OCI-LY1 (cell line): Measurements from ENCODE around the gene RALB.
A peak's percentile ranks its signal among the peaks of the same experiment; 100 is the strongest.

Source experiments
- H2AFZ ChIP-seq: fragments of 200-600 bp; sonication (generic), shearing (Covaris generic); 2 replicates; pipeline ENCODE4 v1.6.0; 2014; ENCODE audit warnings: antibody characterized with exemption, mild to moderate bottlenecking, low read length
- H3F3A ChIP-seq: fragments of 200-600 bp; sonication (generic), shearing (Covaris generic); 2 replicates; pipeline ENCODE4 v1.6.0; 2014; ENCODE audit warnings: mild to moderate bottlenecking, antibody characterized with exemption, low read length, moderate library complexity; ENCODE audit not compliant: insufficient read depth
- H3K27ac ChIP-seq: fragments of 200-600 bp; sonication (generic); 2 replicates; pipeline ENCODE4 v1.5.1; 2014; ENCODE audit warnings: low read length, mixed run types, mild to moderate bottlenecking, low read depth; ENCODE audit not compliant: poor library complexity, severe bottlenecking
- H3K27me3 ChIP-seq: fragments of 200-600 bp; sonication (generic); 2 replicates; pipeline ENCODE4 v1.6.0; 2014; ENCODE audit warnings: antibody characterized with exemption, mild to moderate bottlenecking, low read length, moderate library complexity; ENCODE audit not compliant: insufficient read depth
- H3K36me3 ChIP-seq: fragments of 200-600 bp; sonication (generic); 2 replicates; pipeline ENCODE4 v1.6.1; 2014; ENCODE audit warnings: mild to moderate bottlenecking, antibody characterized with exemption, low read length, moderate library complexity, mixed read lengths; ENCODE audit not compliant: insufficient read depth
- H3K4me1 ChIP-seq: fragments of 200-600 bp; sonication (generic); 2 replicates; pipeline ENCODE4 v1.5.1; 2014; ENCODE audit warnings: mild to moderate bottlenecking, low read length, moderate library complexity; ENCODE audit not compliant: insufficient read depth, severe bottlenecking
- H3K4me2 ChIP-seq: fragments of 200-600 bp; sonication (generic), shearing (Covaris generic); 2 replicates; pipeline ENCODE4 v1.6.1; 2014; ENCODE audit warnings: low read length
- H3K4me3 ChIP-seq: fragments of 200-600 bp; sonication (generic); 2 replicates; pipeline ENCODE4 v1.5.1; 2014; ENCODE audit warnings: low read length, low read depth, mild to moderate bottlenecking, mixed read lengths; ENCODE audit not compliant: poor library complexity, severe bottlenecking
- H3K79me2 ChIP-seq: fragments of 200-600 bp; shearing (Covaris generic); 2 replicates; pipeline ENCODE4 v1.6.1; 2016; ENCODE audit warnings: mixed run types, low read length, mixed read lengths; ENCODE audit not compliant: insufficient read depth
- H3K9ac ChIP-seq: fragments of 200-600 bp; sonication (generic), shearing (Covaris generic); 2 replicates; pipeline ENCODE4 v1.6.1; 2014; ENCODE audit warnings: mild to moderate bottlenecking, low read length, mixed read lengths
- H3K9me2 ChIP-seq: fragments of 200-600 bp; sonication (generic), shearing (Covaris generic); 2 replicates; pipeline ENCODE4 v1.6.1; 2014; ENCODE audit warnings: low read depth, mild to moderate bottlenecking, low read length, mixed read lengths
- H3K9me3 ChIP-seq: fragments of 200-600 bp; shearing (Covaris generic); 2 replicates; pipeline ENCODE4 v1.6.1; 2014; ENCODE audit warnings: low read length, mixed read lengths
- H4K20me1 ChIP-seq: fragments of 200-600 bp; sonication (generic), shearing (Covaris generic); 2 replicates; pipeline ENCODE4 v1.6.0; 2016; ENCODE audit warnings: mild to moderate bottlenecking, low read length; ENCODE audit not compliant: insufficient read depth
- EZH2 ChIP-seq: fragments of 200-600 bp; sonication (generic), shearing (Covaris generic); IDR thresholded peaks from 2 replicates; pipeline ENCODE4 v1.8.0; 2017; ENCODE audit warnings: borderline replicate concordance, mixed run types, mild to moderate bottlenecking, antibody characterized with exemption, low read length, moderate library complexity, mixed read lengths
- TF ChIP-seq, protein P1 (sequence below): fragments of 200-600 bp; sonication (generic), shearing (Covaris generic); IDR thresholded peaks from 2 replicates; pipeline ENCODE4 v1.5.1; 2017; ENCODE audit warnings: mild to moderate bottlenecking, antibody characterized with exemption, low read length, moderate library complexity, mixed read lengths

Gene RALB

DNA sequence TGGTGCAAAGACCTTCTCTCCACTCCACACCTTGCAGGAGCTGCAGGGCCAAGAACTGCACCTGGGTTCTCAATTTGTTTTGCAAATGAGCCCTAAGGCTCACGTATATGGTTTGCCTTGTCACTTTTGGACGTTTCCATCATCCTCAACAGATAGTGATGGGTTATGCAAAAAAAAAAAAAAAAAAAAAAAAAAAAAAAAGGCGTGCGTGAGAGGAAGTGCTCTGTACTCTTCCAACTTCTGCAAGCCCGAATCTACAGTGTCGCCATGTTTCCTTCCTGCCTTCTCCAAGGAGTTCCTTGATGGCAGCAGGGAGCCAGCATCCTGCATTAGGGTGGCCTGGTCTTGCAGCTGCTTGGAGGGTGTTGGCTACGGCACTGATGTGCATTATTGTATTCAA is 89.3 kb downstream of the RALB start:
- Histone ChIP-seq H3K4me1 (peaks cover 21% of the 10 kb centered on the region), H3K9me2 (no peaks in the 10 kb centered on the region), H3F3A (no peaks in the 10 kb centered on the region), H3K79me2 (no peaks in the 10 kb centered on the region), H3K9ac (no peak overlapping the region), H3K4me3 (no peak overlapping the region), H2AFZ (no peak overlapping the region), H3K4me2 (no peak overlapping the region; the same call in 1 of the 2 replicates), H4K20me1 (no peaks in the 10 kb centered on the region), H3K9me3 (no peaks in the 10 kb centered on the region), H3K27ac (no peak overlapping the region), H3K27me3 (0 out of 2 replicates have a peak, but pooled peaks cover 6% of the 10 kb centered on the region), H3K36me3 (no peaks in the 10 kb centered on the region)
- TF ChIP-seq, protein P1, sequence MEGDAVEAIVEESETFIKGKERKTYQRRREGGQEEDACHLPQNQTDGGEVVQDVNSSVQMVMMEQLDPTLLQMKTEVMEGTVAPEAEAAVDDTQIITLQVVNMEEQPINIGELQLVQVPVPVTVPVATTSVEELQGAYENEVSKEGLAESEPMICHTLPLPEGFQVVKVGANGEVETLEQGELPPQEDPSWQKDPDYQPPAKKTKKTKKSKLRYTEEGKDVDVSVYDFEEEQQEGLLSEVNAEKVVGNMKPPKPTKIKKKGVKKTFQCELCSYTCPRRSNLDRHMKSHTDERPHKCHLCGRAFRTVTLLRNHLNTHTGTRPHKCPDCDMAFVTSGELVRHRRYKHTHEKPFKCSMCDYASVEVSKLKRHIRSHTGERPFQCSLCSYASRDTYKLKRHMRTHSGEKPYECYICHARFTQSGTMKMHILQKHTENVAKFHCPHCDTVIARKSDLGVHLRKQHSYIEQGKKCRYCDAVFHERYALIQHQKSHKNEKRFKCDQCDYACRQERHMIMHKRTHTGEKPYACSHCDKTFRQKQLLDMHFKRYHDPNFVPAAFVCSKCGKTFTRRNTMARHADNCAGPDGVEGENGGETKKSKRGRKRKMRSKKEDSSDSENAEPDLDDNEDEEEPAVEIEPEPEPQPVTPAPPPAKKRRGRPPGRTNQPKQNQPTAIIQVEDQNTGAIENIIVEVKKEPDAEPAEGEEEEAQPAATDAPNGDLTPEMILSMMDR = no peak
- TF ChIP-seq EZH2 = no peak

DNA sequence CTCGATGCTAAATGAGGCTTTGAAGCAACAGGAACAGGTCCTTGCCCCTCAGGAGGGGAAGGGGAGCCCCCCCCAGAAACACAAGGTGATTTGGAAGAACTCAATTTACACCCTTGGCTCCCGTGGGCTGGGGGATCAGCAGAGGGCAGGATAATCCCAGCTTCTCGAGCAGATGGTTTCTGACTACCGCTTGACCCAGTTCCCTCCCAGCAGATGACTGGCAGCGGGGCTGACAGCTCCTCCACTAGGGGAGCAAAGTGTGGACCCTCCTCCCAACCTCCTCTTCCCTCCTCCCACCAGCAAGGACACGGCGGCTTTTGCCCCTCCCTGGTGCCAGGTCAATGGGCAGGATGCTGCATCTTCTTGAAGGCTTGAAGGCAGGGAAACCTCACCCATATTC is 89.8 kb downstream of the RALB start:
- H2AFZ ChIP-seq = no peak overlapping the region
- no peaks in the 10 kb centered on the region for H3K79me2 ChIP-seq
- H4K20me1 ChIP-seq = no peaks in the 10 kb centered on the region
- H3K36me3 ChIP-seq = no peaks in the 10 kb centered on the region
- H3F3A ChIP-seq = no peaks in the 10 kb centered on the region
- H3K27ac ChIP-seq = no peak overlapping the region
- H3K9ac ChIP-seq = no peak overlapping the region
- H3K4me2 ChIP-seq = no peak overlapping the region; the same call in 1 of the 2 replicates
- TF ChIP-seq EZH2 = no peak
- no peak overlapping the region for H3K4me3 ChIP-seq
- peaks cover 21% of the 10 kb centered on the region for H3K4me1 ChIP-seq
- H3K27me3 ChIP-seq = 0 out of 2 replicates have a peak, but pooled peaks cover 7% of the 10 kb centered on the region
- no peaks in the 10 kb centered on the region for H3K9me3 ChIP-seq
- no peaks in the 10 kb centered on the region for H3K9me2 ChIP-seq

DNA sequence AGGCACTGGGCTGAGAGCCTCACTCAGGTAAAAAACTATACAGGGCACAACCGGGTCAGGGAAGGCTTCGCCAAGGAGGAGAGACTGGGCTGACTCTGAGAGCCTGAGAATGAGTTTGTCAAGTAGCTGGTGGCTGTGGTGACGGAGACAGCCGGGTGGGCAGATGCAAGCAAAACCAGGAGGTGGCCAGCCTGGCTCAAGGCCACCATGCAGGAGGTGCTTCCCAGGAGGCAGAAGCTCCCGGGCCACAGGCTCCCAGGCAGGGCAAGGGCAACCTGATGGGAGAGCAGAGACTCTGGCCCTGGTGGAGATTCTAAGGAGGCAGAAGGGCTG is 90.4 kb downstream of the RALB start:
- Histone ChIP-seq H3K4me1 (peaks cover 21% of the 10 kb centered on the region), H3F3A (no peaks in the 10 kb centered on the region), H3K9me2 (no peaks in the 10 kb centered on the region), H3K27me3 (0 out of 2 replicates have a peak, but pooled peaks cover 7% of the 10 kb centered on the region), H3K36me3 (no peaks in the 10 kb centered on the region), H3K9ac (no peak overlapping the region), H3K4me3 (no peak overlapping the region), H3K9me3 (no peaks in the 10 kb centered on the region), H4K20me1 (no peaks in the 10 kb centered on the region), H3K79me2 (no peaks in the 10 kb centered on the region), H3K27ac (no peak overlapping the region), H2AFZ (no peak overlapping the region), H3K4me2 (peak overlapping the region; percentile 16; the same call in 1 of the 2 replicates)
- no peak for TF ChIP-seq EZH2
- TF ChIP-seq, protein P1 = no peak

DNA sequence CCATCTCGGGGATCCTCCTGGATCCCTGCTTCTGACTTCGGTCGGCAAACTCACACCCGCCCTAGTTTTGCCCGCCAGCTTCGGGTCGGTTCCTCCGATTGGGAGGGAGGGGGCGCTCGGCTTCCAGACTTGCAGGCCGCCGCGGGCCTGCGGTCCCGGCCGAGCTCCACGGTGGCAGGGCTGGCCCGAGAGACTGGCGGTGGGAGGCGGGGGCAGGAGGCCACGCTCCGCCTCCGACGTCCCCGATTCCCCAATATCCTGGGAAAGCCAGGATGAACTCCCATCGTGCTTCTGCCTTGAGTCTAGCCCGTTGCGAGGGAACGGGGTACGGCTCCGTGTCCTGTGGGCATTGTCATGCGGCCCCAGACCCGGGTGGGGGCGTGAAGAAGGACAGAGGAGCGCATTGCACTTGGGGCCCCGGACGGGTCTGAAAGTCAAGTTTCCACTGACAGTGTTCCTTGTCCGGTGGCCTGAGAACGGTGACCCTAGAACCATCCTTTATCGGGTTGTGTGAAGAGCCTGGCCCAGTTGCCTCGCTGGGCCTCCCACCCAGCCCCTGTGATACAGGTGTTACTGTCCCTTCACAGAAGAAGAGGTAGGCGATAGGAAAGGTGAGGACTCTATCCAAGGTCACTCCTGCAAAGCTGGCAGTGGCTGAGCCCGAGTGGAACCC is 90.9 kb downstream of the RALB start:
- Histone ChIP-seq H3K36me3 (no peaks in the 10 kb centered on the region), H3K9me3 (no peaks in the 10 kb centered on the region), H3K27me3 (0 out of 2 replicates have a peak, but pooled peaks cover 7% of the 10 kb centered on the region), H3K9me2 (no peaks in the 10 kb centered on the region), H3K4me1 (peaks cover 21% of the 10 kb centered on the region), H3K9ac (no peak overlapping the region), H3K4me3 (no peak overlapping the region), H2AFZ (no peak overlapping the region), H3F3A (no peaks in the 10 kb centered on the region), H3K79me2 (no peaks in the 10 kb centered on the region), H4K20me1 (no peaks in the 10 kb centered on the region), H3K27ac (no peak overlapping the region), H3K4me2 (peak overlapping the region; percentile 16; the same call in 1 of the 2 replicates)
- TF ChIP-seq, protein P1 = peak; percentile 74
- no peak for TF ChIP-seq EZH2
